Activated CD8-positive, alpha-beta T cell treated with anti-CD3 and anti-CD28 coated beads for 36 hours (primary cell): ENCODE results near the gene HOXB9. TPM values are rescaled to one million over a fixed set of nuclear protein-coding genes. Genes with fewer than 3 reads are reported as not detected.

Experiments
- ATAC-seq: fragments of 200-7000 bp; cut with Tn5 transposase; one replicate; pipeline ENCODE4 v1.10.0; 2021; ENCODE audit warnings: mild to moderate bottlenecking, moderate library complexity
- CTCF ChIA-PET: fragments of 350-600 bp; sonication (Branson Sonifier 250); formaldehyde crosslinking; loops from one replicate; lab custom pipeline; 2021; ENCODE audit warnings: antibody characterized with exemption; lab: Charles Lee
- POLR2A ChIA-PET: fragments of 350-600 bp; sonication (Branson Sonifier 250); formaldehyde crosslinking; loops from one replicate; lab custom pipeline; 2021; ENCODE audit warnings: antibody characterized with exemption; lab: Charles Lee
- DNase-seq: peaks from one replicate; pipeline ENCODE4 v3.0.0-alpha.2; 2020
- H3K27ac Mint-ChIP-seq: one replicate; pipeline ENCODE4 v1.8.0; 2021; ENCODE audit warnings: mild to moderate bottlenecking, mixed read lengths
- H3K27me3 Mint-ChIP-seq: one replicate; pipeline ENCODE4 v1.8.0; 2021; ENCODE audit warnings: mixed read lengths
- H3K36me3 Mint-ChIP-seq: one replicate; pipeline ENCODE4 v1.8.0; 2021; ENCODE audit warnings: low read depth, mixed read lengths
- H3K4me1 Mint-ChIP-seq: one replicate; pipeline ENCODE4 v1.8.0; 2021; ENCODE audit warnings: low read depth, mixed read lengths
- H3K4me3 Mint-ChIP-seq: one replicate; pipeline ENCODE4 v1.8.0; 2021; ENCODE audit warnings: mild to moderate bottlenecking, moderate library complexity, mixed read lengths
- H3K9me3 Mint-ChIP-seq: one replicate; pipeline ENCODE4 v1.8.0; 2021; ENCODE audit warnings: mixed read lengths
- CTCF ChIP-seq: fragments of 200-600 bp; IDR thresholded peaks from one replicate; pipeline ENCODE4 v1.8.0; 2022; ENCODE audit warnings: antibody characterized with exemption, mild to moderate bottlenecking
- intact Hi-C: fragments of 100-400 bp; cut with micrococcal nuclease; formaldehyde crosslinking; loops from one replicate; pipeline ENCODE4 v1.10.0; 2022
- total RNA-seq, 2 experiments: library from RNA; stranded (reverse); gene quantifications; one replicate each; pipeline ENCODE4 v1.2.3, GENCODE V29; 2021

HOXB9 gene
- total RNA-seq, 2 experiments from 2014 or later: 6.9 to 7.0 TPM

DNA sequence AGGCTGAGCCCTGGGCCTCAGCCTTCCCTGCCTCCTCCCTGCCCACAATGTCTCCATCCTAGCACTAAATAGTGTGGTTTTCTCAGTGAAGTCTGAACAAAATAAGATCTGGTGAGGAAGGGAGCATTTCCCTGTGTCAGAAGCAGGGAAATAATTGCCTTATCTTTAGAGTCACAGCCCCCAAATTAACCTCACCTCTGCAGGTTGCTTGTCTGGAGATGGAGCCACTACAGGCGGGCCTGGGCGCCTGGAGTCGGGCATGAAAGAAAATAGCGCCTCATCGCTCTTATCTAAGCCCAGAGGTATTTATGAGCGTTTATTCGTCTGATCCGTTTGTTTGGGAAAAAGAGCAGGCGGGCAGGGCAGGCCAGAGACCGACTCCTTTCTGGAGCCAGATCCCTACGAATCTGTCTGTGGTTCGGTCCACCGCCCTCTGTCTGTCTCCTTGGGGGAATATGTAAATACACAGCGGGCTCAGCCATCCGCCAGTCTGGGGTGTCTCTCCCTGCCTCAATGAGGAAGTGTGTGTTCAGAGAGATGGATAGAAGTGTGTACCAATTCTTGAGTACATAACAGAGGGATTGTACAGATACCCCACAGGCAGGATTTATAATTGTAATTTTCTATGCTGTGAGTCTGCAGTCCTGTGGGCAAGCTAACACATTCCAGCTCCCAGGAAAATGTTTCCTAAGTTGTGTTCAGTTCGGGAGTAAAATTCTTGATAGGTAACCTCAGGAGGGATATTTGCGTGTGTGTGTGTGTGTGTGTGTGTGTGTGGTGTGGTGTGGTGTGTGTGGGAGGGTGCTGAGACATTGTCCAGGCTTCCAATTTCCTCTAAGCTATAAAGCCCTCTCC lies 25.7 kb downstream of the HOXB9 start:
- POLR2A ChIA-PET: interaction anchor here (0.6 to 1.3 kb wide), 5 partner anchors 12 to 237 kb away, joined by 3 to 5 read pairs (median 3); no protein-coding TSS in a partner anchor
- Mint-ChIP-seq H3K27ac (no peak overlapping the region), H3K4me3 (no peak overlapping the region), H3K9me3 (no peaks in the 10 kb centered on the region), H3K36me3 (no peaks in the 10 kb centered on the region), H3K4me1 (peaks cover 35% of the 10 kb centered on the region), H3K27me3 (peaks cover 90% of the 10 kb centered on the region)
- no peak for DNase-seq
- CTCF ChIA-PET: interaction anchor here (0.9 to 1.5 kb wide), 5 partner anchors 9 to 264 kb away, joined by 3 to 4 read pairs (median 4); no protein-coding TSS in a partner anchor
- TF ChIP-seq CTCF: no peak
- intact Hi-C loops: no loop called here
- no peak for ATAC-seq

GRCh38 chr17:48599354-48599753 lies 26.8 kb downstream of the HOXB9 start:
- no peaks in the 10 kb centered on the region for H3K9me3 Mint-ChIP-seq
- TF ChIP-seq CTCF: no peak

DNA sequence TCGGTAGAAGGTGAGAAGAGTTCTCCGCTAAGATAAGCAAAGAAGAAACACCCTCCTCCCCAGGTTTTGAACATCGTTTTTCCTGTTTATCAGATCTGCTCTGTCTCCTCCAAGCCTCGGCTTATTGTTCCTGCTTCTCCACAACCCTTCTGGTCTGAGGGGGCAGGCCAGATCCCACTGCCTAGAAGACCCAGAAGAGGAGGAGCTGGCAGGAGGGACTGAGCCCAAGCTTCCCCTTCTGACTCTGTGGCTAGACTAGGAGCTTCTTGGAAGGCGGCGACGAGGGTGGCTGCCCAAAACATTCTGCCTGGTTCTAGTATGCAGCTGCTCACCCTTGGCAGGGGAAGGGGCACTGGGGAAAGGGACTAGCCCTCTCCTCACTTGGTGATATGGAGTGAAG lies 27.4 kb downstream of the HOXB9 start:
- H3K4me1 Mint-ChIP-seq: peaks cover 33% of the 10 kb centered on the region
- no peaks in the 10 kb centered on the region for H3K36me3 Mint-ChIP-seq
- no peak for TF ChIP-seq CTCF
- ChIA-PET POLR2A (interaction anchor here (0.6 to 1.2 kb wide), 3 partner anchors 19 to 587 kb away, joined by 3 read pairs; no protein-coding TSS in a partner anchor), CTCF (interaction anchor here (1.0 kb wide), 1 partner anchor 134 kb away, joined by 3 read pairs; no protein-coding TSS in a partner anchor)
- peaks cover 87% of the 10 kb centered on the region for H3K27me3 Mint-ChIP-seq
- no peaks in the 10 kb centered on the region for H3K9me3 Mint-ChIP-seq
- ATAC-seq (no peak), DNase-seq (no peak)
- peak overlapping the region; percentile 59 for H3K4me3 Mint-ChIP-seq
- intact Hi-C loops: no loop called here
- no peak overlapping the region for H3K27ac Mint-ChIP-seq

More at GRCh38 chr17:48599354-48599753, 26.8 kb downstream of the HOXB9 start:
- no peak overlapping the region for H3K27ac Mint-ChIP-seq
- intact Hi-C loops: no loop called here
- no peak overlapping the region for H3K4me3 Mint-ChIP-seq
- peaks cover 88% of the 10 kb centered on the region for H3K27me3 Mint-ChIP-seq
- CTCF ChIA-PET: interaction anchor here (1.0 kb wide), 1 partner anchor 133 kb away, joined by 3 read pairs; no protein-coding TSS in a partner anchor
- H3K36me3 Mint-ChIP-seq: no peaks in the 10 kb centered on the region
- POLR2A ChIA-PET: interaction anchor here (1.2 kb wide), 1 partner anchor 19 kb away, joined by 3 read pairs; no protein-coding TSS in a partner anchor
- DNase-seq: no peak
- ATAC-seq: no peak
- H3K4me1 Mint-ChIP-seq: peaks cover 33% of the 10 kb centered on the region

DNA sequence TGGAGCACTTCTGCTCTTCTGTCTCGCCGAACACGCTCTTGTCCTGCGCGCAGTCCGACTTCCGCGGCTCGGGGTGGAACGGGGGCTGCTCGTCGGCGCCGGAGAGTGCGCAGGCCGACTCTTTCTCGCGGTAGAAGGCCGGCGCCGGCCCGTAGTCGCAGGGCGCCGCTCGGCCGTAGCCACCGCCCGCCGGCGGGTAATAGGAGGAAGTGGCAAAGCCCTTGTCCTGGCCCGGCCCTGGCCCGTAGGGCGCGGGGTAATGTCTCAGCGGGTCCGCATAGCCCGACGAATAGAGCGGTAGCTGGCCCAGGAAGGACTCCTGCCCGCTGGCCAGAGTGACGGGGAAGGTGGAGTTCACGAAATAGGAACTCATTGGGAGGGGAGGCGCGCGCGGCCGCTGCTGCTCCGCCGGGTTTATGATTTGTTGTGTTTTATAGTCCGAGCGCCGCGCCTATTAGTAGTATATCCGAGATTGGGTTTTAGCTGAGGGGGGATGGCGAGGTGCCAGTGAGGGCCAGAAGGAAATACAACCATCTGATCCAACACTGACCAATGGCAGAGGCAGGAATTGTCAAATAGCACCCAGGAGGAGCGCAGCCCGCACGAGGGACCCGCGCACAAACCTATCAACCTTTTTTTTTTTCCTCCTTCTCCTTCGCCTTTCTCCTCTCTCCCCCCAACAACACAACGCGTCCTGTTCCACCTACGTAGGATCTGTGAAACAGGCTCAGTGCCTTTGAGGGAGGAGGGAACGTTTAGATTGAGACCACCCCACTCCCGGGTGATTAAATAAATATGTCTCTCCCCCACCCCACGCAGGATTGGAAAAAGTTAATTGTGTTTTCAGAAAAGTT lies 28.2 kb downstream of the HOXB9 start:
- H3K36me3 Mint-ChIP-seq: no peaks in the 10 kb centered on the region
- CTCF ChIA-PET: no interaction called here
- H3K9me3 Mint-ChIP-seq: no peaks in the 10 kb centered on the region
- H3K4me1 Mint-ChIP-seq: peaks cover 35% of the 10 kb centered on the region
- POLR2A ChIA-PET: interaction anchor here (0.6 to 0.8 kb wide), 2 partner anchors 348 to 587 kb away, joined by 3 read pairs; no protein-coding TSS in a partner anchor
- peaks cover 85% of the 10 kb centered on the region for H3K27me3 Mint-ChIP-seq
- intact Hi-C loops: no loop called here
- H3K4me3 Mint-ChIP-seq: peak overlapping the region; percentile 59
- DNase-seq: peak; percentile 50
- no peak for TF ChIP-seq CTCF
- H3K27ac Mint-ChIP-seq: no peak overlapping the region
- peak; percentile 15 for ATAC-seq
